GM19324 (cell line): ENCODE data around the gene EIF2B4.
A peak's percentile ranks its signal among the peaks of the same experiment; 100 is the strongest.
"Not testable (repeated sequence)": the region's sequence is repeated elsewhere in the genome, so short reads cannot be mapped to it uniquely, and the experiment has no call there.

Experiments
- ATAC-seq: cut with Tn5 transposase; IDR thresholded peaks from one replicate; pipeline ENCODE4 v1.9.1; 2021; ENCODE audit warnings: mild to moderate bottlenecking, moderate library complexity; ENCODE audit not compliant: unreplicated experiment, low FRiP score

Gene EIF2B4

GRCh38 chr2:27378096-27378808 is 8.1 kb upstream of the EIF2B4 start:
- ATAC-seq = no peak

- no peak for ATAC-seq
Measured at GRCh38 chr2:27377618-27378095, 7.5 kb upstream of the EIF2B4 start.

DNA sequence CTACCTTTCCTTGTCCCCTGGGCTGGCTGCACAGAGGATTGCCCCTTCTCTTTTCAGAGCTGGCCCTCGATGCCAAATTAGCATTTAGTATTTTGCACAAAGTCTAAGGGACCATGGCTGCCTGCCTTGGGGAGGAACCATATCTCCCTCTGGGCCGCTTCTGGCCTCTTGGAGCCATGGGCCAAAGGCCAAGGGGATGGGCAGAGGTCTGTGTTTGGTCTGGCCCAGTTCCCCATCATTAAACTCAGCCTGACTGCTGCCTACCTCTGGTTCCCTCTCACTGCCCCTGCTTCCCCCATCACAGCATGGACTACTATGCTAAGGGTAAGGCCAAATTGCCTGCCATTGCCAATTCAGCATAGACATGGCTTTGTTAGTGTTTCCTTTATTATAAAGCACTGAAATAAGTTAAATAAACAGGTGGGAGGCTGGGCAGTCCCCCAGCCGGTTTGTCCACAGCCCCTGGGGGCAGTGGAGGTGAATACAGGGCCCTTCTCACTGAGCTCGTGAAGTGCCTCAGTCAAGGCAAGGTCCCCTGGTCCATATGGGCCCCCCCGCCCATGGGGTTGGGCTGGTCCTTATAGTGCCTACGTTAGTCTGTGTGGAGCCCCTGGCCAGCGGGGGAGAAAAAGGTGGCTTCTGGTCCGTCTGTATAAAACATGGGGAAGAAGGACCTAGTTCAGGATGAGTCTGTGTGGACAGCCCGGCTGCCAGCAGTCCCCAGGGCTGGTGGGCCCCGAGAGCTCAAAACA is 6.9 kb upstream of the EIF2B4 start:
- ATAC-seq = no peak

- ATAC-seq = no peak
Measured at GRCh38 chr2:27376151-27376865, 6.2 kb upstream of the EIF2B4 start.

DNA sequence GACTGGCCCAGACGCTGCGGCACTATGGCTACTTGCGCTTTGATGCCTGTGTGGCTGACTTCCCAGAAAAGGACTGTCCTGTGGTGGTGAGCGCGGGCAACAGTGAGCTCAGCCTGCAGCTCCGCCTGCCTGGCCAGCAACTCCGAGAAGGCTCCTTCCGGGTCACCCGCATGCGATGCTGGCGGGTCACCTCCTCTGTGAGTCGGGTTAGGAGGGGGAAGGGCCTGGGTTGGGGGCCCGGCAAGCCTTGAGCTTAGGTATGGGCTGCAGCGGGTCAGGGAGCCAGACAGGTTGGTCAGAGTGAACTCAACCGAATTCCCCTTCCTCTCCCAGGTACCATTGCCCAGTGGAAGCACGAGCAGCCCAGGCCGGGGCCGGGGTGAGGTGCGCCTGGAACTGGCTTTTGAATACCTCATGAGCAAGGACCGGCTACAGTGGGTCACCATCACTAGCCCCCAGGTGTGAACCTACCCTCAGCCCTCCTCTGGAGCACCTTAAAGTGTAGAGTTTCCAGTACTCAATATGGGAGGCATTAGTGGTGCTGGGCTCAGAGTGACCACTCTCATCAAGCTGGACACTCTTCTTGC is 5.5 kb upstream of the EIF2B4 start:
- ATAC-seq = no peak

DNA sequence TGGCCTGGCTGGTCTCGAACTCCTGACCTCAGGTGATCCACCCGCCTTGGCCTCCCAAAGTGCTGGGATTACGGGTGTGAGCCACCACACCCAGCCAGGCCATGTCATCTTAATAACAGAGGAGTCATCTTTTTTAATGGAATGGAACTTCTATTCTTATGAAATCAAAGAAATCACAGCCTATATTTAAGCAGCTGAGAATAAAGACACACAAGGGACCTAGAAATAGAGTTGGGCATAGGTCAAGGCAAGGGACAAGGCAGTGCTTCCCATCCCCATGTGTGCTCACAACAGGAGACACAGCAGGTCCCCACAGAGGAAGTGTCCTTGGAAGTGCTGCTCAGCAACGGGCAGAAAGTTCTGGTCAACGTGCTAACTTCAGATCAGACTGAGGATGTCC is 3.4 kb upstream of the EIF2B4 start:
- ATAC-seq = no peak

DNA sequence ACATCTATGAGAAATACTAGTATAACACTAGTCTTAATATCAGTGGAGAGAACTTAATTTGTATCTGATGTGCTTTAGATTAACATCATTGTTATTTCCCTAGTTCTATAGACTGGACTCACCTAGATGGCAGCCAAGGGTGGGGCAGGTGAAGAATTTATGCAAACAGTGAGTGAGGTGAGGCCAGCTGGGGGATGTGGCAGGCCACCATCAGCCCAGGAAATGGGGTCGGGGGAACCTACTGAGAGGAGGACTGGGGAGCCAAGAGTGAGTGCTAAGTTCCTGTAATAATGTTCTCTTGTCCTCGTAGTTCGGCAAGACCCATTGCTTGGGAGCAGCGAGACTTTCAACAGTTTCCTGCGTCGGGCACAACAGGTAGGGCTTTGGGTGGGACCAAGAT is 2.8 kb upstream of the EIF2B4 start:
- ATAC-seq = no peak

DNA sequence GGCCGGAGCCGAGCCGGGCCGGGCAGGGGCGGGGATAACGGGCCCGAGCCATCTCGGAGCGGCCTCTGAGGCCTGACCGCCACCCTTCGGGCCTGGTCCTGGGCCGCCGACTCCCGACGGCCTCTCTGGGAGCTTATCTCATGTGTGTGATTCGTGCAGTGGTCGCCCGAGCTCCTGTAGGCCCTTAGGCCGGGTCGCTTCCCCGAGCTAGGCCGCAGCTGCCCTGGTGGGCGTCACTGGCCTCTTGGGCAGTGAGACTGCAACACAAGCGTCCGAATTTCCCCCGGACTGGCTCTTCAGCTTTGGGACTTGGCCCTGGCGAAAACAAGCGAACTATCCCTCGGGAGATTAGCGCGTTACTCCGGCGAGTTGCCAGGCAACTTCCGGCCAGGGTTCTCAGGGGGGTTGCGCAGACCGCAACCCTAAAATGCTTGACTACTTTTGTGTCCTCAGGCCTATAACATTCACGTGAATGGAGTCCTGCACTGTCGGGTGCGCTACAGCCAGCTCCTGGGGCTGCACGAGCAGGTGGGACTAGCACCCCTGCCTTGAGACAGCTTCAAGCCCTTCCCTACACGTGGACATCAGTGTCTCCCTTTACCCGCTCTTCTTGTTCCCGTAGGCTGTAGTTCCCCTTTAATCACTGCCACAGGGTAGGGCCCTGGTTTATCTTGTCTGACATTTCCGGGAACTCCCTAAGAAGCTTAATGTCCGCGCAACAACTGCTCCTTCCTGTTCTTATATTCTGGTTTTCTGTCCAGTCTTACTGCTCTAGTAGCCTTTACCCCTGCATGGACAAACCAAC is 880 bp upstream of the EIF2B4 start:
- ATAC-seq = peak; percentile 11

DNA sequence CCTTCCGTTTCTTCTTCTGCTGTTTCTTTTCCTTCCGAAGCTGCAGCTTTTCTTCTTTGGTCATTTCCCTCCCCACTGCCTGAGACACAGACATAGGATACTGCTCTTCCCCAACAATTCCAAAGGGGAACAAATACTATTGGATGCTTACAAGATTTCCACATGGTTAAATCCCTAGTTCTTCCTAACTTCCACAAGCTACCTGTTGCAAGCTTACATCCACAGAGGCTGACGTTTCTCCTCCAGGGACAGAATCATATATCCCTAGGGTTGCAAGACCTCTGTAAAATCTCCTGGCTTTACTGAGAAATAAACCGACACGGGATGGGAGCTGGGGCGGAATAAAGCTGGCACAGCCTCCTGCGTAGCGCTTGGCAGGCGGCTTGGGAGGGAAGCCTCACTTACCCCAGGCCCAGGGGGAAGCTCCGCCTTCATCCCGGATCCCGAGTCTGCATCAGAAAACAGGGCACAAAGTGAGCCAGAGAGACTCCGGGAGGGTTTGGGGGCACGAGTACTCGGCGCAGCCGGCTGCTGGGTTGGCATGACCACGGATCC is 590 bp downstream of the EIF2B4 start:
- ATAC-seq = peak; percentile 8

DNA sequence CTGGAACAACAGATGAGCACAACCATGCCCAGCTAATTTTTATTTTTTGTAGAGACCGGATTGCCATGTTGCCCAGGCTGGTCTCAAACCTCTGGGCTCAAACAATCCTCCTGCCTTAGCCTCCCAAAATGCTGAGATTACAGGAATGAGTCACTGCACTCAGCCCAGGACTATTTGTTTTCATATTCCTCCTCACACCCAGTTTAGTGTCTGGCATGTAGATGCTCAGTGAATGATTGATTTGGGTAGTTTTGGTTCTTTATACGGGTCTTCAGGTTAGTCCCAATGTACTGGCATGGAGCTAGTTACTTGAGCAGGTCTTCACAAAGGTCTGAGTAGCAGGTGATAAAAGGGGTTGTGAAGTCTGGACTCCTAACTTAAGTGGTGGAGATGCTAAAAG is 6.2 kb downstream of the EIF2B4 start:
- ATAC-seq = no peak

GRCh38 chr2:27362678-27363420 is 7.3 kb downstream of the EIF2B4 start:
- ATAC-seq = no peak

DNA sequence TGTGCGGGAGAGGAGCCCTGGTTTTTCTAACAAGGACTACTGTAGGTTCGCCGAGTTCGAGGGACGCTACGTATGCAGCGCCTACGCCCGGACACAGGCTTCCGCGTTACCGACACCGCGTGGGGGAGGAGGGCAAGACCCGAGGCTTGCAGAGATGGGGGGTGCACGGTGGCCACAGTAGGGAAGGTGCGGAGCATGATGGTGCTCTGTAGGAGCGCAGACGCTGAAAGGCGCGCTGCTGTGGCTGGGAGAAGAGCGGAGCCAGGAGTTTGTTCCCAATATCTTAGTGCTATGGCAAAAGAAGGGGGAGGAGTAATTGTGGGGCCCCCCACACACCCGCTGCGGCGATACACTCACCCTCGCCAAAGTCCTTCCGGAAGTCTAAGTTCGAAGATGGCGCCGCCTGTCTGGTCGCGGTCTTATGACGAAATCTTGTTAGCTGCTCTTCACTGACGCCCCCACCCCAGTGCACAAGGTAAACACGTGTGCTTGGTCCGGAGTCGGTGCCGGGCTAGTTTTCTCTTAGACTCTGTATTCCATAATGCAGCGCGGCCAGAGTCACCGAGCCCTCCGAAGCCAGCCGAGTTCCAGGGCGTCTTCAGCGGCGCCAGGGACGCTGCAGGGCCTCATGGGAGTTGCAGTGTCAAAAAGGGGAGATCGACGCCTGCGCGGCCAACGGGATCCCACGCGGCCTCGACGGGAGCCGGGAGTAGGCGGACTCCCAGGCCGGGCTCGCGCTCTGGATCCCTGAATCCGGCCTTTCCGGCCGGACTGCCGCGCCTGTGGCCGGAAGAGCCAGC is 13.6 kb downstream of the EIF2B4 start, which contains the start of gene GTF3C2:
TSS of gene GTF3C2 (minus strand) at position 383 of the 800 bp plus-strand sequence. CDS start 13,210 bp downstream, outside the sequence.
- peak; percentile 89 for ATAC-seq

GRCh38 chr2:27356056-27356381 is 14.1 kb downstream of the EIF2B4 start:
- ATAC-seq = peak; percentile 20

DNA sequence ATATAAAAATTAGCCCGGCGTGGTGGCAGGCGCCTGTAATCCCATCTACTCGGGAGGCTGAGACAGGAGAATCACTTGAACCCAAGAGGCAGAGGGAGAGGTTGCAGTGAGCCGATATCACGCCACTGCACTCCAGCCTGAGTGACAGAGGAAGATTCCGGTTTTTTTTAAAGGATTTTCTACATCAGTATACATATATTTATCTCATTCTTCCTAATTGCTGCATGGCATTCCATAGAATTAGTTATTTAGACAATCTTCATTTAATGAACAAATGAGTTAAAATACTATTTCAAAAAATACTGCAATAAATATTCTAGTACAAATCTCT is 15.6 kb downstream of the EIF2B4 start:
- no peak for ATAC-seq

DNA sequence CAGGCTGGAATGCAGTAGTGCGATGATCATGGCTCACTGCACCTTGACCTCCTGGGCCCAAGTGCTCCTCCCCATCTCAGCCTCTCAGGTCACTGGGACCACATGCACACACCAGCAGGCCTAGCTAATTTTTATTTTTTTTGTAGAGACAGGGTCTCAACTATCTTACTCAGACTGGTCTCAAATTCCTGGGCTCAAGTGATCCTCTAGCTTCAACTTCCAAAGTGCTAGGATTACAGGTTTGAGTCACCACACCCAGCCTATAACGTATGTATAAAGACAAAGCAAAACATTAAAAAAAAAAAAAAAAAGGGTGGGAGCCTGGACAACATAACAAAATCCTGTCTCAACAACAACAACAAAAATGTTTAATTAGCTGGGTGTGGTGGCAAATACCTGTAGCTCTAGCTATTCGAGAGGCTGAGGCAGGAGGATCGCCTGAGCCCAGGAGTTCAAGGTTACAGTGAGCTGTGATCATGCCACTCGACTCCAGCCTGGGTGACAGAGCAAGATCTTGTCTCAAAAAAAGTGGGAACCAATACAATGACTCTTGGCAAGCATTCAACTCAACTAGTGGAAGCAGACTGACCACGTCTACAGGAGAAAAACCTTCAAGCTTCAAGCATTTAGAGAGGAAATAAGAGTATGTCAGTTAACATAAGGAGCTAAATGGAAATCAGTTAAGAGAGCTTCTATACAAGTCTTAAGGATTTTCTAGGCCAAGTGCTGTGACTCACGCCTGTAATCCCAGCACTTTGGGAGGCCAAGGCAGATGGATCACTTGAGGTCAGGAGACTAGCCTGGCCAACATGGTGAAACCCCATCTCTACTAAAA is 16.2 kb downstream of the EIF2B4 start:
- ATAC-seq = no peak

DNA sequence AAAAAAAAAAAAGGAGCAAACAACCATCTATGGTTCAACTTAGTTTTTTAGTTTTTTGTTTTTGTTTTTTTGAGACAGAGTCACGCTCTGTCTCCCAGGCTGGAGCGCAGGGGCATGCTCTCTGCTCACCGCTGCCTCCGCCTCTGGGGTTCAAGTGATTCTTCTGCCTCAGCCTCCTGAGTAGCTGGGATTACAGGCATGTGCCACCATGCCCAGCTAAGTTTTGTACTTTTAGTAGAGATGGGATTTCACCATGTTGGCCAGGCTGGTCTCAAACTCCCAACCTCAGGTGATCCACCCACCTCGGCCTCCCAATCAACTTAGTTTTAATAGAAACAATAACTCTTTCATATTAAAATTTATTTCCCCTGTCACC is 16.8 kb downstream of the EIF2B4 start:
- ATAC-seq = not testable (repeated sequence)

DNA sequence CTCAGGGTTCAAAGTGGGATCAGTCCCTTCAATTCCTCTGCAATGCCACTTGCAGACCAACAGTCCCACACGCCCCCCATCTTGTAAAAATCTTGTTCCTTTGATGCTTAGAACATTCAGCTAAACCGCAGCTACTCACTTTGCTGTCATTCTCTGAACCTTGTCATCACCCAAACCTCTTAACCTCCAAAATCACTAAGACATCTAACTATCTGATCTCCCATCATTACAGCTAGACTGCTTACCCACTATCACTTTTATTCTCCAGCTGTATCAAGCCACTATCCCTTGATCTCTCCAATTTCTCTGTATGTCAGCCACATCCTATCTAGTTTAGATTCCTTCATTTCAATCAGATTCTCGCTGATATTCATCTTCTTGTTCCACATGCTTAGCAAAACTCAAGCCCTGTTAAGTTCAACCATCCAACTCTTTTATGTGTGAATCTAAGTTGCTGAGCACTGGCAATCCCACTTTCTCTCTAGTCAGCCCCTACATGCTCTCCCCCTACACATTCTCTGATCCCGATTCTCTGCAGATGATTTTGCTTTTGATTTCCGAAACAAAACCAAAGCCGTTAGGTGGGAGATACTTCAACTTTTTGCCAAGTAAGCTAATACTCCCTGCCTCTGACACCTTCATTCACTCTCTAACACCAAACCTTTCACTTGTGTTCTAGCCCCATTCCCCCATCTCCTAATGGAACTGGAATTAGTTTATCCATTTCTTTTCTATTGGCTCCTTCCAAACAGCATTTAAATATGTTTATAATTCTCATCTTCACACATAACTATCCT is 18.1 kb downstream of the EIF2B4 start:
- ATAC-seq = no peak
